GM12891 (cell line): Measurements from ENCODE around the gene RSPO3.

ENCODE experiments used
- POLR2A ChIP-seq: IDR thresholded peaks from 2 replicates; pipeline ENCODE4 v1.6.1; 2011; ENCODE audit warnings: low read depth, low read length, control low read depth
- POLR2AphosphoS5 ChIP-seq: IDR thresholded peaks from 2 replicates; pipeline ENCODE4 v1.6.1; 2011; ENCODE audit warnings: low read depth, low read length, control low read depth

DNA sequence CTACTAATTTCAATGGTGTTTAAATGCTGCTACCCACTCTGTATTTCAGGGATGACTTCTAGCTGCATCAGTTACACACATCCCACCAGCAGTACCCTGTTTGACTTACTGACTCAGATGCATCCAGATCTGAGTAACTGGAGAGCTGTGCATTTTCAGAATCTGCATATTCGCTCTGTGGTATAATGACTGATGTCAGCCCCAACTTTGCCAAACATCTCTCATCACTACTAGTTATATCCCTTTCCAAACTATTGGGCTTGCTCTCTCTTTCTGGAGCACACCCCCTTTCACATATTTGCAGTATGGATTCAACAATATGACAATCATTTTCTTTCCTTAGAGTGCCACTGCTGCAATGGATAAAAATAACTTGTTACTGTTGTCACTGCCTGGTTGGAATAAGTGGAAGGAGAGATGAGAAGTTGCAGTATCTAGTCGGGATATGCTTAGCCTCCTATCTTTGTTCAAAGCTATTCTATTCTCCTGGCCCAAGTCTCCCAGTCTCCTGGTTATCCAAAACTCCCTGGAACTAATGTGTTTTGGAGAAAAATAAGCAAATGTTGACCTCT, 3.3 kb upstream of the RSPO3 start:
- TF ChIP-seq POLR2A = no peak
- TF ChIP-seq POLR2AphosphoS5 = no peak
